NT2/D1 (cell line): ENCODE results near the gene NCF4.

ENCODE experiments used
- YY1 ChIP-seq: IDR thresholded peaks from 2 replicates; pipeline ENCODE4 v1.6.1; 2011; ENCODE audit not compliant: insufficient read length, insufficient read depth
- ZNF274 ChIP-seq: IDR thresholded peaks from 2 replicates; pipeline ENCODE4 v1.6.1; 2011; ENCODE audit warnings: mild to moderate bottlenecking, low read depth, low read length

- TF ChIP-seq ZNF274 (no peak), YY1 (no peak)
These were observed 38.7 kb downstream of the NCF4 start for GRCh38 chr22:36899498-36899897.
